H9 (cell line): ENCODE results near the gene SIDT2. TPM values are rescaled to one million over a fixed set of nuclear protein-coding genes. Genes with fewer than 3 reads are reported as not detected.
A peak's percentile ranks its signal among the peaks of the same experiment; 100 is the strongest.

ENCODE experiments used
- DNase-seq: peaks from one replicate; pipeline ENCODE4 v3.0.0-alpha.2; 2017
- H2AFZ ChIP-seq: one replicate; pipeline ENCODE4 v1.6.1; 2013; ENCODE audit warnings: mild to moderate bottlenecking, low read length, control low read depth, moderate library complexity
- H2AK5ac ChIP-seq: 2 replicates; pipeline ENCODE4 v1.6.1; 2013; ENCODE audit warnings: low read length, control low read depth, mixed read lengths; ENCODE audit not compliant: insufficient read length
- H2BK120ac ChIP-seq: one replicate; pipeline ENCODE4 v1.6.1; 2013; ENCODE audit warnings: low read depth, mild to moderate bottlenecking, low read length, control low read depth, inconsistent platforms; ENCODE audit not compliant: poor library complexity, severe bottlenecking
- H2BK12ac ChIP-seq: 2 replicates; pipeline ENCODE4 v1.6.1; 2013; ENCODE audit warnings: low read length, control low read depth, mixed read lengths, low read depth; ENCODE audit not compliant: insufficient read length
- H2BK15ac ChIP-seq: 2 replicates; pipeline ENCODE4 v1.6.1; 2013; ENCODE audit warnings: low read depth, low read length, control low read depth
- H2BK20ac ChIP-seq: one replicate; pipeline ENCODE4 v1.6.1; 2013; ENCODE audit warnings: low read depth, mild to moderate bottlenecking, low read length, control low read depth, inconsistent platforms; ENCODE audit not compliant: poor library complexity, severe bottlenecking
- H2BK5ac ChIP-seq: 2 replicates; pipeline ENCODE4 v1.6.1; 2013; ENCODE audit warnings: low read length, control low read depth, mixed read lengths; ENCODE audit not compliant: insufficient read length
- H3K14ac ChIP-seq: 2 replicates; pipeline ENCODE4 v1.6.1; 2013; ENCODE audit warnings: low read length, control low read depth; ENCODE audit not compliant: insufficient read depth
- H3K18ac ChIP-seq: 2 replicates; pipeline ENCODE4 v1.6.1; 2013; ENCODE audit warnings: low read depth, mild to moderate bottlenecking, mixed read lengths, low read length, control low read depth; ENCODE audit not compliant: insufficient read length
- H3K23ac ChIP-seq: 2 replicates; pipeline ENCODE4 v1.6.1; 2013; ENCODE audit warnings: low read length, control low read depth, mixed read lengths, low read depth; ENCODE audit not compliant: insufficient read length
- H3K23me2 ChIP-seq: 2 replicates; pipeline ENCODE4 v1.6.1; 2013; ENCODE audit warnings: low read depth, mild to moderate bottlenecking, mixed read lengths, low read length, control low read depth; ENCODE audit not compliant: insufficient read length, poor library complexity, severe bottlenecking
- H3K27ac ChIP-seq: 2 replicates; pipeline ENCODE4 v1.5.1; 2013; ENCODE audit warnings: low read length, control low read depth, mixed read lengths, low read depth; ENCODE audit not compliant: insufficient read length
- H3K27me3 ChIP-seq: 2 replicates; pipeline ENCODE4 v1.6.1; 2013; ENCODE audit warnings: low read length, control low read depth, inconsistent platforms; ENCODE audit not compliant: insufficient read depth
- H3K4ac ChIP-seq: 2 replicates; pipeline ENCODE4 v1.6.1; 2013; ENCODE audit warnings: low read depth, mild to moderate bottlenecking, control low read depth, inconsistent platforms, low read length, moderate library complexity
- H3K4me1 ChIP-seq: 2 replicates; pipeline ENCODE4 v1.6.1; 2013; ENCODE audit warnings: low read length, control low read depth, inconsistent platforms; ENCODE audit not compliant: insufficient read depth
- H3K4me2 ChIP-seq: 2 replicates; pipeline ENCODE4 v1.6.1; 2013; ENCODE audit warnings: low read length, control low read depth, mixed read lengths; ENCODE audit not compliant: insufficient read length, insufficient read depth
- H3K56ac ChIP-seq: 2 replicates; pipeline ENCODE4 v1.6.1; 2013; ENCODE audit warnings: low read depth, mild to moderate bottlenecking, mixed read lengths, low read length, control low read depth; ENCODE audit not compliant: insufficient read length
- H3K79me1 ChIP-seq: 2 replicates; pipeline ENCODE4 v1.6.1; 2013; ENCODE audit warnings: low read depth, mild to moderate bottlenecking, moderate library complexity, low read length, control low read depth, inconsistent platforms; ENCODE audit not compliant: insufficient read depth, poor library complexity, severe bottlenecking
- H3K79me2 ChIP-seq: 2 replicates; pipeline ENCODE4 v1.6.1; 2013; ENCODE audit warnings: low read length, control low read depth, inconsistent platforms; ENCODE audit not compliant: insufficient read depth
- H3K9ac ChIP-seq: 2 replicates; pipeline ENCODE4 v1.6.1; 2013; ENCODE audit warnings: low read length, control low read depth, mixed read lengths; ENCODE audit not compliant: insufficient read length; ENCODE audit errors: extremely low read depth
- H3K9me3 ChIP-seq: one replicate; pipeline ENCODE4 v1.6.1; 2013; ENCODE audit warnings: low read depth, low read length, inconsistent platforms; ENCODE audit not compliant: control insufficient read depth
- H3T11ph ChIP-seq: one replicate; pipeline ENCODE4 v1.6.1; 2013; ENCODE audit warnings: mild to moderate bottlenecking, low read length, control low read depth, inconsistent platforms
- H4K20me1 ChIP-seq: one replicate; pipeline ENCODE4 v1.6.1; 2013; ENCODE audit not compliant: control insufficient read depth, insufficient read length, insufficient read depth
- H4K5ac ChIP-seq: 2 replicates; pipeline ENCODE4 v1.6.1; 2013; ENCODE audit warnings: low read depth, mild to moderate bottlenecking, mixed read lengths, low read length, control low read depth; ENCODE audit not compliant: insufficient read length
- H4K8ac ChIP-seq: replicated peaks from 2 replicates; pipeline ENCODE4 v1.6.1; 2013; ENCODE audit warnings: low read length, control low read depth, mixed read lengths, low read depth; ENCODE audit not compliant: insufficient read length
- H4K91ac ChIP-seq: 2 replicates; pipeline ENCODE4 v1.6.1; 2013; ENCODE audit warnings: low read depth, mild to moderate bottlenecking, moderate library complexity, mixed read lengths, low read length, control low read depth; ENCODE audit not compliant: insufficient read length
- H3K27ac Mint-ChIP-seq, 3 experiments: 2 replicates in 2 of 3; 3 replicates in 1 of 3; pipeline ENCODE4 v1.8.0; 2020 to 2021; ENCODE audit warnings: mixed read lengths in 3 of 3, mild to moderate bottlenecking in 1 of 3, moderate library complexity in 1 of 3
- H3K27me3 Mint-ChIP-seq: 2 replicates; pipeline ENCODE4 v1.8.0; 2021; ENCODE audit warnings: low read depth, mild to moderate bottlenecking, moderate library complexity, mixed read lengths
- H3K36me3 Mint-ChIP-seq, 3 experiments: 2 replicates in 2 of 3; 3 replicates in 1 of 3; pipeline ENCODE4 v1.8.0; 2020 to 2021; ENCODE audit warnings: low read depth in 3 of 3, mixed read lengths in 3 of 3; ENCODE audit not compliant: insufficient read depth in 1 of 3
- H3K4me1 Mint-ChIP-seq, 2 experiments: 2 replicates each; pipeline ENCODE4 v1.8.0; 2020; ENCODE audit warnings: mixed read lengths in 2 of 2
- H3K4me3 Mint-ChIP-seq, 2 experiments: 2 replicates in 1 of 2; 3 replicates in 1 of 2; pipeline ENCODE4 v1.8.0; 2020 to 2021; ENCODE audit warnings: mild to moderate bottlenecking in 2 of 2, mixed read lengths in 2 of 2, moderate library complexity in 1 of 2
- H3K9me3 Mint-ChIP-seq, 2 experiments: 2 replicates in 1 of 2; 3 replicates in 1 of 2; pipeline ENCODE4 v1.8.0; 2020; ENCODE audit warnings: mild to moderate bottlenecking in 2 of 2, mixed read lengths in 2 of 2, moderate library complexity in 1 of 2
- WGBS: extraction: QIAGEN DNeasy Blood & Tissue Kit; methylation state at CpG from one replicate; pipeline ENCODE4 v1.1.7; 2013; ENCODE audit warnings: missing lambda C conversion rate, low lambda C conversion rate, mixed read lengths; ENCODE audit not compliant: insufficient read length; ENCODE audit errors: extremely low coverage; 5-methylcytosine and 5-hydroxymethylcytosine counted together
- total RNA-seq: library from RNA; stranded (reverse); gene quantifications from 2 replicates; pipeline ENCODE4 v1.2.1, GENCODE V29; 2021
- TF ChIP-seq, protein P1 (sequence below): fragments of 200-600 bp; sonication (generic); conservative IDR thresholded peaks from 3 replicates; pipeline ENCODE4 v1.8.0; 2021; ENCODE audit warnings: antibody characterized with exemption, mild to moderate bottlenecking

The SIDT2 gene
- total RNA-seq, 1 experiment from 2014 or later, result 18.3 TPM

DNA sequence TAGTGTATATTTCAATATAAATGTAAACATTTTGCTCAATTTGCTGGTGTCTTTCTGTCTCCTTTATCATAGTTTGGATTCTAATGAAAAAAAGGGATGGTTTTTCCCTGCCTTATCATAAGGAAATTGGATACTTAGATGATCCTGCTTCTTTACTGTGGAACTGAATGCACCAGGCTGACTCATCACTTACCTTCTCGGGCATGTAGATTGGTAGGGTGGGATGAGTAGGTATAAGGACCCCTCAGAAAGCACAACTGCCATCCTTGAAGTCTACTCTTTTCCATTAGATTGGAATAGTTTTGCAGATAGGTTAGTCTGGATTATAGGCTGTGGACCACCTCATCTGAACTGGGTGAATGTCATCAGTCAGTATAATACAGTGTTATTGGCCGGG, 7.5 kb upstream of the SIDT2 start:
- H2AFZ ChIP-seq, result no peak overlapping the region
- H3K4ac ChIP-seq, result no peak overlapping the region
- H3K4me2 ChIP-seq, result no peak overlapping the region
- Mint-ChIP-seq H3K27ac (peak overlapping the region in 2 of 3 experiments; percentile 58 to 77; a peak in 2 of 7 replicates), H3K36me3 (peaks cover 14 to 63% (median 46%) of the 10 kb centered on the region in 3 experiments; a peak in 6 of 7 replicates), H3K4me1 (peaks cover 17 to 23% of the 10 kb centered on the region in 2 experiments), H3K27me3 (no peaks in the 10 kb centered on the region), H3K9me3 (no peaks in the 10 kb centered on the region), H3K4me3 (no peak overlapping the region)
- no peak for DNase-seq
- H2BK120ac ChIP-seq, result no peak overlapping the region
- H3K14ac ChIP-seq, result no peak overlapping the region
- H2BK5ac ChIP-seq, result no peak overlapping the region
- no peaks in the 10 kb centered on the region for H3K79me1 ChIP-seq
- H4K20me1 ChIP-seq, result no peaks in the 10 kb centered on the region
- no peak overlapping the region for H4K91ac ChIP-seq
- H3K56ac ChIP-seq, result no peak overlapping the region
- H2BK12ac ChIP-seq, result no peak overlapping the region
- H3K9ac ChIP-seq, result no peak overlapping the region
- no peaks in the 10 kb centered on the region for H3K9me3 ChIP-seq
- no peak overlapping the region for H2BK15ac ChIP-seq
- no peaks in the 10 kb centered on the region for H3K79me2 ChIP-seq
- no peaks in the 10 kb centered on the region for H3K27me3 ChIP-seq
- H2BK20ac ChIP-seq, result no peak overlapping the region
- H3K18ac ChIP-seq, result no peak overlapping the region
- no peak overlapping the region for H2AK5ac ChIP-seq
- H3K23ac ChIP-seq, result no peak overlapping the region
- TF ChIP-seq, protein P1, sequence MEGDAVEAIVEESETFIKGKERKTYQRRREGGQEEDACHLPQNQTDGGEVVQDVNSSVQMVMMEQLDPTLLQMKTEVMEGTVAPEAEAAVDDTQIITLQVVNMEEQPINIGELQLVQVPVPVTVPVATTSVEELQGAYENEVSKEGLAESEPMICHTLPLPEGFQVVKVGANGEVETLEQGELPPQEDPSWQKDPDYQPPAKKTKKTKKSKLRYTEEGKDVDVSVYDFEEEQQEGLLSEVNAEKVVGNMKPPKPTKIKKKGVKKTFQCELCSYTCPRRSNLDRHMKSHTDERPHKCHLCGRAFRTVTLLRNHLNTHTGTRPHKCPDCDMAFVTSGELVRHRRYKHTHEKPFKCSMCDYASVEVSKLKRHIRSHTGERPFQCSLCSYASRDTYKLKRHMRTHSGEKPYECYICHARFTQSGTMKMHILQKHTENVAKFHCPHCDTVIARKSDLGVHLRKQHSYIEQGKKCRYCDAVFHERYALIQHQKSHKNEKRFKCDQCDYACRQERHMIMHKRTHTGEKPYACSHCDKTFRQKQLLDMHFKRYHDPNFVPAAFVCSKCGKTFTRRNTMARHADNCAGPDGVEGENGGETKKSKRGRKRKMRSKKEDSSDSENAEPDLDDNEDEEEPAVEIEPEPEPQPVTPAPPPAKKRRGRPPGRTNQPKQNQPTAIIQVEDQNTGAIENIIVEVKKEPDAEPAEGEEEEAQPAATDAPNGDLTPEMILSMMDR, result no peak
- no peak overlapping the region for H3K27ac ChIP-seq
- WGBS, result no CpG with 5 or more reads among the region's 2 CpGs
- no peak overlapping the region for H4K8ac ChIP-seq
- H3K23me2 ChIP-seq, result no peaks in the 10 kb centered on the region
- H4K5ac ChIP-seq, result no peak overlapping the region
- H3T11ph ChIP-seq, result no peak overlapping the region
- H3K4me1 ChIP-seq, result no peaks in the 10 kb centered on the region
